PC-9 (cell line): ENCODE measurements around the gene VGLL4.

Source experiments
- CTCF ChIP-seq: fragments of 200-600 bp; sonication (generic); conservative IDR thresholded peaks from 2 replicates; pipeline ENCODE4 v1.6.1; 2017; ENCODE audit warnings: mixed run types, antibody characterized with exemption, mild to moderate bottlenecking, moderate library complexity
- EZH2 ChIP-seq: fragments of 200-600 bp; sonication (generic); IDR thresholded peaks from 2 replicates; pipeline ENCODE4 v1.8.0; 2017; ENCODE audit warnings: antibody characterized with exemption, low read depth

GRCh38 chr3:11566916-11567315, 76.8 kb downstream of the VGLL4 start:
- TF ChIP-seq CTCF = no peak
- TF ChIP-seq EZH2 = no peak
